Colonic mucosa (tissue), 4 donors: Measurements from ENCODE around the gene OMP. TPM values are rescaled to one million over a fixed set of nuclear protein-coding genes. Genes with fewer than 3 reads are reported as not detected.

Experiments used
- DNase-seq: peaks from one replicate; pipeline ENCODE4 v3.0.0-alpha.2; 2020
- H3K27ac ChIP-seq: fragments of 200-600 bp; one replicate; pipeline ENCODE4 v1.8.0; 2021
- H3K27me3 ChIP-seq: fragments of 200-600 bp; one replicate; pipeline ENCODE4 v1.8.0; 2021
- H3K36me3 ChIP-seq: fragments of 200-600 bp; one replicate; pipeline ENCODE4 v1.8.0; 2021
- H3K4me1 ChIP-seq: fragments of 200-600 bp; one replicate; pipeline ENCODE4 v1.8.0; 2021; ENCODE audit warnings: mild to moderate bottlenecking
- H3K4me3 ChIP-seq: fragments of 200-600 bp; one replicate; pipeline ENCODE4 v1.8.0; 2021
- H3K9ac ChIP-seq, 2 donors: one replicate each; pipeline ENCODE4 v1.7.0; 2013; ENCODE audit warnings: control low read depth in 2 of 2, low read depth in 2 of 2, low read length in 2 of 2
- H3K9me3 ChIP-seq: fragments of 200-600 bp; one replicate; pipeline ENCODE4 v1.8.0; 2021
- CTCF ChIP-seq: fragments of 200-600 bp; IDR thresholded peaks from one replicate; pipeline ENCODE4 v1.8.0; 2022; ENCODE audit warnings: antibody characterized with exemption, mild to moderate bottlenecking
- intact Hi-C: fragments of 100-400 bp; cut with DNase I; formaldehyde crosslinking; loops from one replicate; pipeline ENCODE4 v1.14.1; 2022
- total RNA-seq, 2 donors: library from RNA; stranded (reverse); fragmentation: NEBNext Ultra II Directional in 1 of 2; extraction: Animal tissue kit (Norgen Biotek cat#: 25700) in 1 of 2; gene quantifications; one replicate each; pipeline ENCODE4 v1.2.1, GENCODE V29; 2021
- donor health status: healthy.
- donor health status: DM: no; HTN: no; CAD: no.
- donor health status: DM: no; HTN: no; CAD: no.

Gene OMP
- total RNA-seq, 2 donors from 2014 or later, result 7.5 to 16.8 TPM

GRCh38 chr11:77126861-77127234 lies 24.2 kb downstream of the OMP start:
- H3K27me3 ChIP-seq, result no peaks in the 10 kb centered on the region
- no peak for DNase-seq
- no peak overlapping the region for H3K27ac ChIP-seq
- peak overlapping the region; percentile 31 for H3K4me3 ChIP-seq
- no peaks in the 10 kb centered on the region for H3K9me3 ChIP-seq
- intact Hi-C loops, result loop anchor here (2.0 to 5.0 kb wide), 2 partner anchors 62 to 425 kb away; no protein-coding TSS in a partner anchor
- TF ChIP-seq CTCF, result no peak
- H3K36me3 ChIP-seq, result peaks cover 5% of the 10 kb centered on the region
- peaks cover 8% of the 10 kb centered on the region for H3K4me1 ChIP-seq
- peak overlapping the region; percentile 44 to 52 for H3K9ac ChIP-seq

DNA sequence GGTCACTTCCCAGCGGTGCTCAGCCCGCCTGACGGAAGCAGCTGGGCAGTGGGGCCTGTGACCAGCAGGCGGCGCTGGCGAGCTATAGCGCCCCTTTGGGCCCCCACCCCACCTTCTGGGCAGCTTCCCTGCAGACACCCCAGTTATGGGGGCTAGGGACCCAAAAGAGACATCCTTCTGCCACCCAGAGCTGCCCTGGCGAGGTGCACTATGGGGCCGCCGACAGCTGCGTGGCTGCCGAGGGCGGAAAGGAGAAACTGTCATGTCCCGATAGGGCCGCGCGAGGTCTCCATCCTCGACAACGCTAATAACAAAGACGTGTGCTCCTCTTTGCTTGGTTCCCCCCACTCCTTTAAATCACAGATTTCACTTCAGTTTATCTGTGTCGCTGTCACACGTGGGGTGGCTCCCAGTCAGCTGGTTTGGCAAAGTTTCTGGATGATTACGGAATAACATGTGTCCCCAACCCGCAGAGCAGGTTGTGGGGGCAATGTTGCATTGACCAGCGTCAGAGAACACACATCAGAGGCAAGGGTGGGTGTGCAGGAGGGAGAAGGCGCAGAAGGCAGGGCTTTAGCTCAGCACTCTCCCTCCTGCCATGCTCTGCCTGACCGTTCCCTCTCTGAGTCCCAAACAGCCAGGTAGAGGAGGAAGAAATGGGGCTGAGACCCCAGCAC lies 24.7 kb downstream of the OMP start:
- Histone ChIP-seq H3K4me3 (peak overlapping the region; percentile 31), H3K9ac (peak overlapping the region; percentile 44 to 52), H3K27ac (no peak overlapping the region), H3K36me3 (no peaks in the 10 kb centered on the region), H3K27me3 (no peaks in the 10 kb centered on the region), H3K9me3 (no peaks in the 10 kb centered on the region), H3K4me1 (peaks cover 8% of the 10 kb centered on the region)
- peak; percentile 70 for DNase-seq
- intact Hi-C loops, result loop anchor here (2.0 to 5.0 kb wide), 2 partner anchors 61 to 425 kb away; no protein-coding TSS in a partner anchor
- peak; percentile 99 for TF ChIP-seq CTCF

- Histone ChIP-seq H3K9ac (peak within 1 kb of the TSS; percentile 44 to 52), H3K4me3 (peak within 1 kb of the TSS; percentile 31), H3K4me1 (peaks cover 8% of the 10 kb centered on the region), H3K9me3 (no peaks in the 10 kb centered on the region), H3K27ac (no peak within 1 kb of the TSS), H3K27me3 (no peaks in the 10 kb centered on the region), H3K36me3 (no peaks in the 10 kb centered on the region)
- intact Hi-C loops, result loop anchor here (2.0 to 5.0 kb wide), 2 partner anchors 61 to 424 kb away; no protein-coding TSS in a partner anchor
- TF ChIP-seq CTCF, result no peak
- DNase-seq, result peak; percentile 61
Measured at GRCh38 chr11:77127920-77128691, 25.5 kb downstream of the OMP start, which contains the start of gene MYO7A. MYO7A (plus strand) TSS chr11:77128246; CDS start chr11:77130635, 2,389 bp downstream.

- Histone ChIP-seq H3K27me3 (no peaks in the 10 kb centered on the region), H3K4me1 (peaks cover 8% of the 10 kb centered on the region), H3K9me3 (no peaks in the 10 kb centered on the region), H3K4me3 (no peak overlapping the region), H3K27ac (no peak overlapping the region), H3K9ac (no peak overlapping the region), H3K36me3 (no peaks in the 10 kb centered on the region)
- DNase-seq, result no peak
- TF ChIP-seq CTCF, result no peak
- intact Hi-C loops, result loop anchor here (5.0 kb wide), 1 partner anchor 423 kb away; no protein-coding TSS in a partner anchor
Measured at GRCh38 chr11:77129069-77129841, 26.6 kb downstream of the OMP start.
